Activated CD4-positive, alpha-beta T cell treated with anti-CD3 and anti-CD28 coated beads for 24 hours (primary cell): Measurements from ENCODE around the gene LRRTM2.
"Not testable (repeated sequence)": the region's sequence is repeated elsewhere in the genome, so short reads cannot be mapped to it uniquely, and the experiment has no call there.

Source experiments
- DNase-seq, 2 donors: peaks; one replicate each; pipeline ENCODE4 v3.0.0-alpha.2; 2020; ENCODE audit warnings: low read depth in 2 of 2

Gene LRRTM2, protein sequence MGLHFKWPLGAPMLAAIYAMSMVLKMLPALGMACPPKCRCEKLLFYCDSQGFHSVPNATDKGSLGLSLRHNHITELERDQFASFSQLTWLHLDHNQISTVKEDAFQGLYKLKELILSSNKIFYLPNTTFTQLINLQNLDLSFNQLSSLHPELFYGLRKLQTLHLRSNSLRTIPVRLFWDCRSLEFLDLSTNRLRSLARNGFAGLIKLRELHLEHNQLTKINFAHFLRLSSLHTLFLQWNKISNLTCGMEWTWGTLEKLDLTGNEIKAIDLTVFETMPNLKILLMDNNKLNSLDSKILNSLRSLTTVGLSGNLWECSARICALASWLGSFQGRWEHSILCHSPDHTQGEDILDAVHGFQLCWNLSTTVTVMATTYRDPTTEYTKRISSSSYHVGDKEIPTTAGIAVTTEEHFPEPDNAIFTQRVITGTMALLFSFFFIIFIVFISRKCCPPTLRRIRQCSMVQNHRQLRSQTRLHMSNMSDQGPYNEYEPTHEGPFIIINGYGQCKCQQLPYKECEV

DNA sequence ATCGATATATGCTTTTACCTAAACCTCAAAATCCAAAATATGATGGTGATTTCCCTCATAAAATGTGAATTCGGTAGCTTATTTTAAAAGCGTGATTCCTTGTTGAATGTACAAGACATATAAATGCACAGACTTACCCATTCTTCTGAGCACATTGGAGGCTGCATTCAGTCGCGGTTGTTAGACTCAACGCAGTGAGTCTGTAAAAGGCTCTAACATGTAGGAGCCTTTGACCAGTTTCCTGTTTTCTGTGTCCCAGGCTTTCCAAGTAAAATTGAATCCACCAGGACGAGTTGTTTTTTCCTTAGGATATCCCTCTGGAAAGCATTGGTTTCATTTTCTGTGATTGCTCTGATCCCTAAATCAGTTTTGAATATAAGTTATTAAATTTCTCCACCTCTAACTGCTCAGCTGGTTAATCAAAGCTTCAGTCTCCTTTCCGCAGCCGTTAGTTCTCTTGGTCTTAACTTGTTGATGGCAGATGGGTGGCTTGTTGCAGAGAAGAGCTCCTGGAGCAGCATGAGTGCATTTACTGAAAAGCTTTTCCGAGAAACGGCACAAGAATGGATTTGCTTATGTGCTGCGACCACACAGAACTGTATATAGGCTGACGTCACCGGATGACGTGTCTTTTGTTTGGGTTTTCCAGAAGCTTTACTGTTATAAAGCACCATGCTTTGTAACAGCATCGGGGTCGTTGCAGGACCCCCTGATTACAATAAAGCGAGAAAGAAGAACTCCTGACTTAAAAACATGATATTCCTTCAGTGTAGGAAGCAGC lies at the start of gene LRRTM2:
Gene LRRTM2, minus strand, starts transcription at position 565 of the 781 bp plus-strand sequence. Its CDS starts 424 bp downstream, at position 141.
- no peak for DNase-seq

DNA sequence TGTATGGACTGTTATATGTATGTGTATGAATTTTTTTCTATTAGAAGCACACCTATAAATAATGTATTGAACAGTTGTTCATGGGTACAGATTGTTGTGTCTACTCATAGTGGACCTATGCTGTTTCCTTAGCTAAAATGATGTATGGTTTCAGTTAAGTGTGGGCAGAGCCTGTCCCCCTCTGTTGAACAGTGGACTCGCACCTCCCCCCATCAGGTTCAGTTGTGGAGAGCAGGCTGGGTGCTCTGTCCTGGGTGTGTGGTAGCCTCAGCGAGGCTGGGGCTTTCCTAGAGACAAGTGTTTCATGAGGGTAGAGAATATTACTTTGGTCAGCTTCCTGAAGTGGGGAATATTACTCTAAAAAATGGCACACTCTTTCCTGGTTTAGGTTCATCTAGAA lies 47.4 kb upstream of the LRRTM2 start:
- no peak for DNase-seq

DNA sequence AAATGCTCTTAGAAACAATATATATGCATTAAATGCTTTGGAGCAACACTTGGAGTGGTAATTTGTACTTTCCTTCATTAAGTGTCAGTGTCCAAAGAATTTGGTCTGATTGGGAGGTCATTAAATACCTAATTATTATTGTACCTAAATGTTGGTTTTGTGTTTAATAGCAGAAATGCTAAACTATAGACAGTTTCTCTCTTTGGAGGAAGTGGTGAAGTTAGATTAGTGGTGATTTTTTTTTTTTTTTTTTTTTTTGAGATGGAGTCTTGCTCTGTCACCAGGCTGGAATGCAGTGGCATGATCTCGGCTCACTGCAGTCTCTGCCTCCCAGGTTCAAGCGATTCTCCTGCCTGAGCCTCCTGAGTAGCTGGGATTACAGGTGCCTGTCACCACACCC lies 46.2 kb upstream of the LRRTM2 start:
- DNase-seq = not testable (repeated sequence)

DNA sequence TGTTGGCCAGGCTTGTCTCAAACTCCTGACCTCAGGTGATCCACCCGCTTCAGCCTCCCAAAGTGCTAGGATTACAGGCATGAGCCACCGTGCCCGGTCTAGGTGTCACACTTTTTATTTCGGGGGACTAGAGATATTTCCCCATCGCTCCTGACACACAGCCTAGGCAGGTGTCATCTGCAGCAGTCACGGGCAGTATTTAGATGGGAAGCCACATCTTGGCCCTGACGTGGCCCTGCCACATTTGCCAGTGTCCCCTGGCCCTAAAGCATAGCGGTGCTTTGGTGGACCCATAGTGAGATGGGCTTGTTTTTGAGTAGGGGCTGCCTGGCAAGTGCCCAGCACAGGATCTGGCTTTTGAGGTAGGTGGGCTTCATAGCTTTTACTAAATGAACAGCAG lies 45.0 kb upstream of the LRRTM2 start:
- no peak for DNase-seq

DNA sequence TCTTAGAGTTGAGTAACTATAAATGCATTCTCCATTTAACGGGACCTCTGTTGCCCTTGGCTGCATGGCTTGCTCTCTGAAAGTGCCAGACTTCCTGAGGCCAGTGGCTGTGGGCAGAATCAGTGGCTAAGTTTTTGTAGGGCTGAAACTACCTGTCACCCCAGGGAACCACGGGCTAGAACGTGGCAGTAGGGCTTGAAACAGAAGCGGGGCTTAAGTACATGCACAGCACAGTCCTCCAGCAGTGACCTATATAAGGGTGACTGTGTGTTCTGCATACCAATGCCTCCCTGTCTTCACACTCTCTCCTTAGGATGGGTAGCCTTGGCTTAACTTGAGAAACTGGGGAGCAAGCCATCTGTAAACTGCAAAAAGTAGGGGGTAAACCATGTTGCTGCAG lies 43.6 kb upstream of the LRRTM2 start:
- no peak for DNase-seq

DNA sequence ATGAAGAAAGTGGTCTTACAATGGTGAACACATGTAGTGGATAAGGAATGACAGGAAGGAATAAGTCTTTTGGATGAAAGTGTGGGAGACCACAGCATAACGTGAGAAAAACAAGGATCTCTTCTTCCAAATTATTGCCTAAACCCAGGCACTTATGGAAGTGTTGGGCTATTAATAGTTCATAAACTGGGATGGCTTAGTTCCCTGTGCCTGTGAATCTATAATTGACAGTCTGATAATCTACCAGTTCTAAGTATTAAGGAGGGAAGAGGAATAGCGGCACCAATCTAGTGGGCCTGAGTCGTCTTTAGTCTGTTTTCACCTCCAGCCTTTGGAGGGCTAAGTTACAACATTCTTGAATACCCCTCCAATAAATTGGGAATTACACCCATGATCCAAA lies 39.2 kb upstream of the LRRTM2 start:
- no peak for DNase-seq

DNA sequence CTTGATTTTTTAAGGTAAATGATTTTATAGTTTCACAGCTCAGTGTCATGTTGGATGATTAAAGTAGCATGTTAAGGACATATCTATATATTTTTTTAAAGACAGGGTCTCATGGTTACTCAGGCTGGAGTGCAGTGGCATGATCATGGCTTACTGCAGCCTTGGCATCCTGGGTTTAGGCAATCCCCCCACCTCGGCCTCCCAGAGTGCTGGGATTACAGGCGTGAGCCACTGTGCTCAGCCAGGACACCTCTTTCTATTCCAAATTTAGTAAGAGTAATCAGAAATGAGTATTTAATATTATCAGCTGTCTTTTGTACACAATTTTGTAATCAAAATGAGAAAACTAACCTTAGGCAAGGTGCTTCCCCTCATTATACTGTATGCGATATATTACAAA lies 38.6 kb upstream of the LRRTM2 start:
- DNase-seq = no peak

DNA sequence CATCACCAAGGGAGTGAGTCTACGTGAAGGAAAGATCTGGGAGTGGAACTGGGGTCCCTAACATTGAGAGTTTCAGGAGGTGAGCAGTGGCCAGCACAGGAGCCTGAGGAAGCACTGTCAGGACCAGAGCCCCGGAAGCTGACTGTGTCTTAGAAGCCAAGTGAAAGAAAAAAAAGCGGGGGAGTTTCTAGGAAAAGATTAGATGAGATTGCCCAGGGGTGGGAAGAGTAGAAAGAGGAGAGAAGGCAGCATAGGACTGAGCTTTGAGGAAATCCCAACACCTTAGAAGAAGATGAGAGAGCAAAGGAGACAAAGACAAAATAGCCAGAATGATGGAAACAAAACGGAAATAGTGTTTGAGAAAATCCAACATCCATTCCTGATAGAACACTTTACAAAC lies 37.0 kb upstream of the LRRTM2 start:
- no peak for DNase-seq

DNA sequence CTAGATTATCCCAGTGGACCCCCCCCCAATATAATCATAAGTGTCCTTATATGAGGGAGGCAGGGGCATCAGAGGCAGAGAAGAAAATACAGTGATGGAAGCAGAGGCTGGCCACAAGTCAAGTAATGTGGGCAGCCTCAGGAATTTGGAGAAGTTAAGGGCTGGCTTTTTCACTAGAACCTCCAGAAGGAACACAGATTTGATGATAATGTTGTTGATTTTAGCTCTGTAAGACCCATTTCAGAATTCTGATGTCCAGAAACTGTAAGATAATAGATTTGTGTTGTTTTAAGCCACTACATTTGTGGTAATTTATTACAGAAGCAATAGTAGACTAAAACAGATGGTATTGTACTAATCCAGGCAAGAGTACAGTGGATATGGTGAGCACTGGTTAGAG lies 36.3 kb upstream of the LRRTM2 start:
- no peak for DNase-seq

DNA sequence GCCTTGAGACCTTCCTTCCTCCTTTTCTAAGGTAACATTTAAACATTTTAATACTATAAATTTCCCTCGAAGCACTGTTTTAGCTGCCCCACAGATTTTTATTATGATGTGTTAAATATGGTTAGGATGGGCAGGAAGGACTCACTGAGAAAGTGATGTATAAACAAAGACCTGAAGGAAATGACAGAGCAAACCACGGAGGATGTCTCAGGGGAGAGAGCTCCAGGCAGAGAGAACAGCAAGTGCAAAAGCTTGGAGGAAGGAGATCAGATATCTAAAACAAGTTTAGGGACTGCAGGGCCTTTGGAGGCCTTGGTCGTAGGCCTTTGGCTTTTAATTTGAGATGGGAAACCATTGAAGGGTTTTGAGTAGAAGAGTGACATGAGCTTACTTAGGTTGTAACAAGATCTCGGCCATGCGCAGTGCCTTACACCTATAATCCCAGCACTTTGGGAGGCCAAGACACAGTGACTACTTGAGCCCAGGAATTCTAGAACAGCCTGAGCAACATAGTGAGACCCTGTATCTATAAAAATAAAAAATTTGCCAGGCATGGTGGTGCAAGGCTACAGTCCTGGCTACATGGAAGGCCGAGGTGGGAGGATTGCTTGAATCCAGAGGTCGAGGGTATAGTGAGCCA lies 35.5 kb upstream of the LRRTM2 start:
- no peak for DNase-seq

DNA sequence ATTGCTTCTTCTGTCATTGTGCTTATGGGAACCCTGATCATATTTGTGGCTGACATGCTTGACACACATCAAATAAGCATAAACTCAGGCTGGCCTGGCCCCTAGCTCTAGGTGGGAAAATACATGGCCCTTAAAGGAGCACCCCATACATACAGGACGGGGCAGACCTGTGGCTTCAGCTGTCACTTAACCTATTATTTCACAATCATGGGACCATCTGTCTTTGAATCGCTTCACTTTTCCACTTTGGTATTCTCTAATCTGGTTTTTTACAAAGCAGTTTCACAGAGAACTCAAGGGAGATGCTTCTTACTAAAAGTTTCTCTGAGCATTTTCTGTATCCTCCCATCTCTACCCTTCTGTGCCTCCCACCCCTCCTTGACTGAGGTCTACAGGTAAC lies 34.6 kb upstream of the LRRTM2 start:
- no peak for DNase-seq

DNA sequence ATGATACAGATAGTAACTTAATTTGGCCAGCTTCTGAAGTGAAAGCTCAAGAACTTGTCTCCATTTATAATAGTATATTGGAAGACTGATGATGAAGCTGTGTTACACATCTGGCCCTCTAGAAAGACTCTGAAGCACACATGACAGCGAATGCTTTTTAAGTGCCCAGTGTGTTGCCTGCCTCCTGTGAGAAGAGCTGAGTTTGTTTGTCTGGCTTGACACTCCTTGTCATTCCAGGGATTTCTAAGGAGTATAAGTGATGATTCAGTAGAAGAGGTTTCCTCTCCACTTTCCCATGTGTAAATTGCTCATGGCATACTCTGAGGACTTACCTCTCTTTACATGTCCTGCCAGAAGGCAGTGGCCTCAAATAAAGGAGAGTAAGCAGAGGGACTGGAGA lies 30.4 kb upstream of the LRRTM2 start:
- DNase-seq = no peak

DNA sequence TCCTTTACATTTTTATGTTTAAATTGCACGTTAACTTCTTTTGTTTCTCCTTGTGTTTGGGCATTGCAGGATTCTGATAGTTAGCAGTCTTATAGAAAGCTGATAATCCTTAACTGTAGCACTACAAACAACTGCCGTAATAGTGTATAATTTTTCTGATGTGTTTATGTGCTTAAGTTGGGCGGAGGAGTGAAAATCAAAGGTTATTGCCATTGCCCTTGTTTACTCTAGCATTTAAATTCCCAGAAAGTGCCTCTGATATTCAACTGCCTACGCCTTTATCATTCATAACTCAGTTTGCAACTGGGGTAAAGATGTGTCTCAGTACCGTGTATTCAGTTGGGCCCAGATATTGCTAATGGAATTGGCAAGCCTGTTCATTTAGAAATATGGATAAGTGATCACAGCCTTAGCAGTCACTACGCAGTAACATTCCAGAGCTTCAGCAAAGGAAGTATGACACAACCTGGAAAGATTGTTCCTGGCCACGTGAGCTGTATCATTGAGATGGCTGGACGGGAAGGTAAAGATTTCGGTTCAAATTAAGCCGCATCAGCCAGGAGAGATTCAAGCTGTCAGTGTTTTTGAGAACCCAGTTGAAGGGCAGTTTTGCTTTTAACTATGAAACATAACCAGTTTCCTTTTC lies 28.1 kb upstream of the LRRTM2 start:
- no peak for DNase-seq

DNA sequence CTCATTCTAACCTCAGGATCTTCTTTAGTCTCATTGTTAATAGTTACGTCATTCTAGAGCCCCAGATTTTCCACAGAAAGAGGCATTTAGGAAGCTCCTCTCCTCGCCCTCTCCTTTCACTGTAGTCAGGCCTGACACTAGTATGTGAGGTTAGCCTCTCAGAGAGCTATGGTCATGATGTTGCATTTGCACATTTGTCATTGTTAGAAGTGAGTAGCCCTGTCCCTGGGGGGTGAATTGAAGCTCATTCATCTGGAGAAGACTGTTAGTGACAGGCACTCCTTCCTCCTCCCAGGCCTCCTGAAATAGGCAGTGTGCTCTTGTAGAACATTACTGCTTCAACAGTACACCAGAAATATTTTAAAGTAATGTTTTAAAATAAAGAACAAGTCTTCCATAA lies 26.6 kb upstream of the LRRTM2 start:
- no peak for DNase-seq

DNA sequence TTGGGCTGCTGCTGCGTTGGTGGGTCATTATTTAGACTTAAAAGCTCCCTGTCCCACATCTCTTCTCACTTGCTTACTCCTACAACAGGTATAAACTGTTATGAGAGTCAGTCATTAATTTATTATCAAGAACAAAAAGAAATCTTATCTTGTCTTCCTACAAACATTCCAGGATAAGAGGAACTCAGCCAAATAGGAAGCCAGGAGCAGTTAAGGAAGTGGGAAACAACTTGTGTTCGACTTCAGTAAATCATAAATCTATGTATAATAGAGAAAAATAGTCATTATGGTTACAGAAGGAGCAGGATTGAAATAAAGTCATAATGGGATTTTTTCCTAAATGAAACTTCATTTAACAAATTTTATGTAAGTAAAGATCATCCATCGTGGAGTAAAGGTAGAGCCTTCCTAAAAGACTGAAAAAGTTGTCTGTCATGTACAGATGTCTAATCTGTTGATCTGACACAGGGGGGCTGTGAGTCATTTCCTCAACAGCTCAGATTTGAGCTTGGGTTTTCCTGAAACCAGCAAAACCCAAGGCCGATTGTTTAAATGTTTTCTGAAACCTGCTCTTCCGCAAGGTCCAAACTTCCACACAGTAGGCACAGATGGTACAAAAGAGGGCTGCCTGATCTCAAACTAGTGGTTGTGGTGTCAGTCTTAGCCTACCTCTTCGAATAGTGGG lies 25.3 kb upstream of the LRRTM2 start:
- DNase-seq = no peak

DNA sequence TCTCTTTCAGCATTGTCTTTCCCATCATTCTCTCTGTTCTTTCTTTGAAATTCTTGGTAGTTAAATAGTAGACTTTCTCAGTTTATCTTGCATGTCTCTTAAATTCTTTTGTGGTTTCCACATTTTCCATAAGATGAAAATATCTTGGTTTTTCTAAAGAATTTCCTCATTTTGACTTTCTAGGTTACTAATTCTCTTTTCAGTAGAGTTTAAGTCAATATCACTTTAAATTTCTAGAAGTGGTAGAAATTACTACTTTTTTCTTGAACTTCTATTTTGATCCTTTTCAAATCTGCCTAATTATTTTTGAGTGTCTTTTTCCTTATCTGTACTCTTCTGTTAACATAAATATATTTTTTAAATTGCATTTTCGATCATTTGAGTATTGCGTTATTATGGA lies 23.6 kb upstream of the LRRTM2 start:
- DNase-seq = no peak

DNA sequence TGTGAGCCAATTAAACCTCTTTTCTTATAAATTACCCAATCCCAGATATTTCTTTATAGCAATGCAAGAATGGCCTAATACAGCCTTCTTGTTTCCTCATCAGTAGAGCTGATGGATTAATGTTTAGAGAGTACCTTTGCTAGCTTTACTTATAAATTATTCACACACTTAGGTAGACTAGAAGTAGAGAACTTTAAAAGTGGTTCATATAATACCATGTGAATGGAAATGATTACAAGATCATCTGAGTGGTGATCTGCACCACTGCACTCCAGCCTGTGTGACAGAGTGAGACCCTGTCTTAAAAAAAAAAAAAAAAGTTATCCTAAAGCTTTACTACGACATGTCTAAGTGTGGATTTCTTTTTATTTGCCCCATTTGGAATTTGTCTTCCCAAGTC lies 23.2 kb upstream of the LRRTM2 start:
- DNase-seq = no peak

DNA sequence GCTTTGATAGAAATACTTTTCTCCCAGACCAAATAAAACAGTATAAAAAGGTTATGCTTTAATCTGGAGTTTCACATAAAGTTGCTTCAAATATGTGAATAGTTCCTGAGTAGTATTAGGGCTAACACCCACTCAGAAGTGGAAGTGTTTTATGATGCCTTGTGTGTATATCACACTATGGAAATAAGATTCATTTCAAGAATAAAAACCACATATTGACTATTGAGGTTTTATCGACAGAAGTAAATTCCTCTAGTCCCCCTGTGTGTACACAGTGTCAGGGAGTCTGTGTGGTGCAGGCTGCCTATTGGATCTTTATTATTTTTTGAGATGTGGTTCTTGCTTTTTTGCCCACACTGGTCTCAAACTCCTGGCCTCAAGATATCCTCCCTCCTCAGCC lies 20.8 kb upstream of the LRRTM2 start:
- DNase-seq = no peak

DNA sequence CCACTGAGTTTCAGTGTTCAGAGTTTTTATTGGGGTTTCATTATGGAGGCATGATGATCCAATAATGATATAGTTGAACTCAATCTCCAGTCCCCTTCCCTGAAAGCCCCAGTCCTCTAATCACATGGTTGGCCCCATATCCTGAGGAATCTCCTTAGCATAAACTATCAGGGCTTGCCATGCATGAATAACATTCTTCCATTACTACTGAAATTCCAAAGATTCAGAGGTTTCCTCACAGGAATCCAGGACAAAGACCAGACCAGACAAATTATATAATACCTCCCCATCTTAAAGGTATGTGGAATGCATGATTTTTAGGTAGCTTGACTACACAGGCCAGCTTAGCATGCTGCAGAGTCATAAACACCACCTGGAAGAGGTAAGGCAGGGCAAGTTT lies 15.5 kb upstream of the LRRTM2 start:
- no peak for DNase-seq

DNA sequence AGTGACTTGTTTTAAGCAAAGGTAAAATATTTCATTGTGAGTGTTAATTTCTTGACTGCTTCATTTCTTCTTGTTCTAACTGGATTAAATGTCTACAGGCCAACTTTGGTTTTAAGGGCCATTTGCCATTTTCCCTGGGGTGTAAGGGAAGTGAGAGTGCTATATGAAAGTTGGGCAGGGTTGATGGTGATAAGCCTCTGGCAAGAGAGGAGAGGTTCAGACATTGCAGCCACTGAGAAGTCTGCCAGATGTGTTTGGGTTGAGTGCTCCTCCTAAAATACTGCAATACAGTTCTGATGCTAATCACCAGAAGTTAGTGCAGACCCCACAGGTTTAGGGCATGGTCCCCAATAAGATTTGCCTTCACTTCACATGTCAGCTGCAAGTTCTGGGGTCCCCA lies 14.9 kb upstream of the LRRTM2 start:
- no peak for DNase-seq

DNA sequence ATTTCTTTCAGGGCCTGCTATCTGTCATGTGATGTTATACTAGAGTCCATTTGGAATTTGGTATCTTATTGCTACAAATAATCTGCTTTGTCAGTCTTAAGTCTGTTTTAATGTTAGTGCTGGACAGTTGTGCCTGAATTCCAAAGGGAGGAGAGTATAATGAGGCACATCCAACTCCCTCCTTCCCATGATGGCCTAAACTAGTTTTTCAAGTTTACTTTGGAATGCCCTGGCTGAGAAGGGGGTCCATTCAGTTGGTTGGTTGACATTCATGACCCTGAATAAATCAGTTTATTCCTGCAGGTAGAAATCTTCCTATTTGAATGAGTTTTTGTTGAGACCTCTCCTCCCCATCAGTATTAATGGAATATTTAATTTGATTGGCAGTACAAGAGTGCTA lies 9.4 kb upstream of the LRRTM2 start:
- DNase-seq = no peak

DNA sequence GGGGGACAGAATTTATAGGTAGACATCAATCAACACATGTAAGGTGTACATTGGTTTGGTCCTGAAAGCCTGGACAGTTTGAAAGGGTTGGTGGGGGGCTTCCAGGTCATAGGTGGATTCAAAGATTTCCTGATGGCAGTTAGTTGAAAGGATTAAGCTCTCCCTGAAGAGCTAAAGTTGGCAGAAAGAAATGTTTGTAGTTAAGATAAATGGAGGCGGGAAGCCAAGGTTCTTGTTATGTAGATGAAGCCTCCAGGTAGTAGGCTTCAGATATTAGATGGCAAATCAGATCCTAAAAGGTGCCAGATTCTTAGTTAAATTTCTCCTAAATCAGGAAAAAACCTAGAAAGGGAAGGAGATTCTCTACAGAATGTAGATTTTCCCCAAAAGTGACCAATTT lies 9.0 kb upstream of the LRRTM2 start:
- no peak for DNase-seq
